WTC11 (cell line): ENCODE measurements around the gene STX2.

Source experiments
- CREB1 ChIP-seq: sonication (generic); formaldehyde crosslinking; IDR thresholded peaks from 2 replicates; pipeline ENCODE4 v1.8.0; 2023; ENCODE audit warnings: mild to moderate bottlenecking, missing genetic modification reagents
- CTCF ChIP-seq: fragments of 200-600 bp; IDR thresholded peaks from 2 replicates; pipeline ENCODE4 v1.8.0; 2022; ENCODE audit warnings: antibody characterized with exemption
- MAX ChIP-seq: sonication (generic); formaldehyde crosslinking; IDR thresholded peaks from 2 replicates; pipeline ENCODE4 v1.8.0; 2022; ENCODE audit warnings: mild to moderate bottlenecking, missing genetic modification reagents
- USF2 ChIP-seq: sonication (generic); formaldehyde crosslinking; IDR thresholded peaks from 2 replicates; pipeline ENCODE4 v1.8.1; 2023; ENCODE audit warnings: mild to moderate bottlenecking, missing genetic modification reagents, moderate library complexity

- TF ChIP-seq CTCF (no peak), USF2 (CRISPR knock-in tag) (no peak), MAX (no peak), CREB1 (no peak)
Measured at GRCh38 chr12:130846369-130846768, 7.3 kb upstream of the STX2 start.
